Mesothelial cell of epicardium (in vitro differentiated cells): ENCODE results near the gene GUCD1. TPM values are rescaled to one million over a fixed set of nuclear protein-coding genes. Genes with fewer than 3 reads are reported as not detected.

Experiments
- DNase-seq, 2 experiments: peaks; one replicate each; pipeline ENCODE4 v3.0.0; 2021; ENCODE audit warnings: low spot score in 2 of 2; ENCODE audit not compliant: unreplicated experiment in 2 of 2
- H3K27ac Mint-ChIP-seq: 2 replicates; pipeline ENCODE4 v1.8.0; 2021; ENCODE audit warnings: mixed read lengths
- H3K27me3 Mint-ChIP-seq: 2 replicates; pipeline ENCODE4 v1.8.0; 2021; ENCODE audit warnings: low read depth, mixed read lengths
- H3K36me3 Mint-ChIP-seq: 2 replicates; pipeline ENCODE4 v1.8.0; 2021; ENCODE audit warnings: mixed read lengths
- H3K4me1 Mint-ChIP-seq: 2 replicates; pipeline ENCODE4 v1.8.0; 2021; ENCODE audit warnings: mixed read lengths
- H3K4me3 Mint-ChIP-seq: 2 replicates; pipeline ENCODE4 v1.8.0; 2021; ENCODE audit warnings: mild to moderate bottlenecking, moderate library complexity, mixed read lengths
- H3K9me3 Mint-ChIP-seq: 2 replicates; pipeline ENCODE4 v1.8.0; 2021; ENCODE audit warnings: mixed read lengths
- CTCF ChIP-seq: fragments of 200-600 bp; sonication (generic); IDR thresholded peaks from one replicate; pipeline ENCODE4 v1.5.0; 2021; ENCODE audit warnings: antibody characterized with exemption; ENCODE audit not compliant: unreplicated experiment
- total RNA-seq: library from RNA; stranded (reverse); gene quantifications from 3 replicates; pipeline ENCODE4 v1.2.1, GENCODE V29; 2021

Gene GUCD1
- total RNA-seq, 1 donor from 2014 or later = 79.4 TPM

GRCh38 chr22:24494528-24495364 lies 60.2 kb downstream of the GUCD1 start, which contains the start of gene UPB1:
Gene UPB1 (plus strand): TSS chr22:24495332. CDS start chr22:24495404, 72 bp downstream.
- H3K4me1 Mint-ChIP-seq = peaks cover 31% of the 10 kb centered on the region
- H3K9me3 Mint-ChIP-seq = no peaks in the 10 kb centered on the region
- H3K27me3 Mint-ChIP-seq = peaks cover 39% of the 10 kb centered on the region
- no peak for DNase-seq
- TF ChIP-seq CTCF = no peak
- no peak within 1 kb of the TSS for H3K27ac Mint-ChIP-seq
- no peaks in the 10 kb centered on the region for H3K36me3 Mint-ChIP-seq
- peak within 1 kb of the TSS; percentile 49 for H3K4me3 Mint-ChIP-seq

- H3K36me3 Mint-ChIP-seq = no peaks in the 10 kb centered on the region
- H3K9me3 Mint-ChIP-seq = peaks cover 5% of the 10 kb centered on the region
- H3K4me3 Mint-ChIP-seq = peak overlapping the region; percentile 49
- no peak for TF ChIP-seq CTCF
- no peak for DNase-seq
- no peak overlapping the region for H3K27ac Mint-ChIP-seq
- H3K27me3 Mint-ChIP-seq = peaks cover 39% of the 10 kb centered on the region
- H3K4me1 Mint-ChIP-seq = peaks cover 28% of the 10 kb centered on the region
Measured at GRCh38 chr22:24494167-24494527, 60.8 kb downstream of the GUCD1 start.

GRCh38 chr22:24492391-24492790 lies 62.5 kb downstream of the GUCD1 start:
- TF ChIP-seq CTCF = no peak
- peaks cover 5% of the 10 kb centered on the region for H3K9me3 Mint-ChIP-seq
- H3K4me1 Mint-ChIP-seq = peaks cover 19% of the 10 kb centered on the region
- H3K27ac Mint-ChIP-seq = no peak overlapping the region
- H3K27me3 Mint-ChIP-seq = peaks cover 39% of the 10 kb centered on the region
- no peak overlapping the region for H3K4me3 Mint-ChIP-seq
- no peak for DNase-seq
- no peaks in the 10 kb centered on the region for H3K36me3 Mint-ChIP-seq

Other genes starting within 250 kb of the GUCD1 start
- gene ADORA2A, start 127.5 kb downstream of the GUCD1 start, total RNA-seq = 8.3 to 10.8 TPM (median 9.4 TPM) in 3 replicates
- gene UPB1, start 59.8 kb downstream of the GUCD1 start, total RNA-seq = 1.3 to 1.5 TPM (median 1.3 TPM) in 3 replicates
- 95.1 to 110 TPM (median 102 TPM) in 3 replicates for gene SNRPD3, start 861 bp upstream of the GUCD1 start, total RNA-seq
- gene LRRC75B, start 37.9 kb upstream of the GUCD1 start, total RNA-seq = 28.7 to 32.5 TPM (median 30.8 TPM) in 3 replicates
- 16.1 to 18.2 TPM (median 17.5 TPM) in 3 replicates for gene GGT1, start 48.1 kb upstream of the GUCD1 start, total RNA-seq
- gene PIWIL3, start 219.6 kb upstream of the GUCD1 start, total RNA-seq = not detected in 3 replicates